PFSK-1 (cell line): ENCODE measurements around the gene WNK1.

Experiments used
- FOXP2 ChIP-seq: optimal IDR thresholded peaks from 2 replicates; pipeline ENCODE3; 2011; ENCODE audit warnings: borderline replicate concordance, control low read depth, inconsistent platforms; ENCODE audit not compliant: insufficient read depth; ENCODE audit errors: extremely low read length, extremely low read depth
- TAF1 ChIP-seq: IDR thresholded peaks from 2 replicates; pipeline ENCODE4 v1.6.1; 2012; ENCODE audit warnings: low read length, control low read depth, borderline replicate concordance; ENCODE audit not compliant: insufficient read depth

GRCh38 chr12:865614-866013, 113.2 kb downstream of the WNK1 start:
- TF ChIP-seq FOXP2 (no peak), TAF1 (no peak)
